ENCODE results near the gene NTSR1. TPM values are rescaled to one million over a fixed set of nuclear protein-coding genes. Genes with fewer than 3 reads are reported as not detected.

NTSR1 gene
- polyA plus RNA-seq, 1 donor from 2014 or later = 0.05 TPM

DNA sequence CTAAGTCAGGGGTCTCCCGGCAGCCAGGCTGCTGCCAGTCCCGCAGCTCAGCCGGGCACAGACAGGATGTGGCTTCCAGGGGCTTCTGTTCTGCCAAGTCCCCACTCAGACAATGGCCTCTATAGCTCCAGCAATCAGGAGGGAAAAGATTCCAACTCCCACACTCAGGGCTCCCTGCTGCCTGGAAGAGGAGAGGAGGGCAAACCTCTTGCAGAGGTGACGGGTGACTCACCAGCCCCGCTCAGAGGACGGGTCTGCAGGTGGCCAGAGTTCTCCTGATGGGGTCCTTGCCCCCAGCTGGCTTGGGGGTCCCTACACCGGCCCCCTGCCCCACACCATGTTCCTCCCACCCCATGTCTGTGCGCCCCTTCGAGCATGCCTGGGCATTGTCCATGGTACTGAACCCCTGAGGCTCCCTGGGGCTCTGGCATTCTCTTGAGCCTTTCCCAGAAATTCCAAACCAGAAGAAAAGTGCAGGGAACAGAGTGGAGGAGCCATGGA is 32.6 kb downstream of the NTSR1 start:
- H3K27me3 ChIP-seq (ENCODE audit: insufficient read depth, low read depth, low read length) = no peaks in the 10 kb centered on the region
- H3K4me2 ChIP-seq (ENCODE audit: low read length) = no peak overlapping the region
- no peaks in the 10 kb centered on the region for H3K79me2 ChIP-seq (replicated peaks; ENCODE audit: insufficient read depth, low read length)

DNA sequence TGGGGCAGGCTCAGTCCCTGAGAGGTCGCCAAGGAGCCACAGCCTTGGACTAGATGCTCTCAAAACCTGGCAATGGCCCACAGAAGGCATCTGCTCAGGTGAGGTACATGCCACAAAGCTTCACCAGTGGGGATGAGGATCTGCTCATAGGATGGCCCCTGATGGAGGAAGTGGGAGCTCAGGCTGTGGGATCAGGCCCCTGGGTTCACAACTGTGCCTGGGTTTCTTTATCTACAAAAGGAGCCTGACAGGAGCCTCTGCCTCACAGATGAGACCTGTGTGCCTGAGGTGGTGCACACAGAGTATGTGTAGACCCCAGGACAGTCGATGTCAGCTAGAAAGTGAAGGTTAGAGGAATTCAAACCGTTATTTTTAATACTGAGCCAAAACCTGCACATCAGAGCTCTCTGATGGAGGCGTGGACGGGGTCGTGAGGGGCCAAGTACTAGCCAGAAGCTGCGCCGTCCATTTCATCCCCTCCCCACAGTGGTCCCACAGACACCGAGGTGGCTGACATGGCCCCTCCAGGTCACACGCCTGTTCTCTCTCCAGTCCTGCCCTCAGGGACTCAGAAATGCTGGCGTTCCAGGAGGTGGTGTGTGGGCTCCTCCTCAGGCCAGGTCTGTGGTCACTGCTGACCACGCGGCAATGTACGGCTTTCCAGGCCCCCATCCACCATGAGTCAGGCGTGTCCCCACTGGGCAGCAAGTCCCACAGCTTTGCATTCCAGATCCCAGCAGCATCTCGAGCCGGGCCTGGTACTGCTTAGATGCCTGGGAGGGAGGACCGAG is 33.3 kb downstream of the NTSR1 start:
- Histone ChIP-seq H3K9ac (ENCODE audit: low read length) (no peak overlapping the region), H3K79me2 (replicated peaks; ENCODE audit: insufficient read depth, low read length) (no peaks in the 10 kb centered on the region), H3K36me3 (ENCODE audit: insufficient read depth, low read length) (no peaks in the 10 kb centered on the region), H3K27ac (ENCODE audit: low read length) (no peak overlapping the region), H4K20me1 (ENCODE audit: insufficient read depth) (no peaks in the 10 kb centered on the region), H3K4me3 (ENCODE audit: low read length) (no peak overlapping the region), H3K4me2 (ENCODE audit: low read length) (no peak overlapping the region), H3F3A (ENCODE audit: insufficient read depth, low read length, poor library complexity, severe bottlenecking) (no peaks in the 10 kb centered on the region), H3K9me2 (ENCODE audit: insufficient read depth, low read length) (no peaks in the 10 kb centered on the region), H2AFZ (ENCODE audit: low read depth, low read length) (no peak overlapping the region), H3K27me3 (ENCODE audit: insufficient read depth, low read depth, low read length) (no peaks in the 10 kb centered on the region), H3K9me3 (ENCODE audit: low read length) (no peaks in the 10 kb centered on the region)
- no peak for TF ChIP-seq SMC3 (conservative IDR thresholded peaks at IDR 0.05; ENCODE audit: poor library complexity)
- no peak for TF ChIP-seq RAD21 (conservative IDR thresholded peaks at IDR 0.05)
- TF ChIP-seq TAF1 (IDR thresholded peaks at IDR 0.05; ENCODE audit: low read depth) = no peak
- TF ChIP-seq EP300 (conservative IDR thresholded peaks at IDR 0.05; ENCODE audit: poor library complexity, severe bottlenecking) = no peak
- TF ChIP-seq REST (IDR thresholded peaks at IDR 0.05; ENCODE audit: borderline replicate concordance) = no peak
- TF ChIP-seq EZH2 (IDR thresholded peaks at IDR 0.05; ENCODE audit: borderline replicate concordance, insufficient read depth, low read length, poor library complexity, severe bottlenecking) = no peak
- no peak for TF ChIP-seq POLR2AphosphoS5 (IDR thresholded peaks at IDR 0.05)

More for the DNA sequence above, 32.6 kb downstream of the NTSR1 start:
- no peak for TF ChIP-seq SMC3 (conservative IDR thresholded peaks at IDR 0.05; ENCODE audit: poor library complexity)
- TF ChIP-seq POLR2AphosphoS5 (IDR thresholded peaks at IDR 0.05) = no peak
- TF ChIP-seq, protein P1, sequence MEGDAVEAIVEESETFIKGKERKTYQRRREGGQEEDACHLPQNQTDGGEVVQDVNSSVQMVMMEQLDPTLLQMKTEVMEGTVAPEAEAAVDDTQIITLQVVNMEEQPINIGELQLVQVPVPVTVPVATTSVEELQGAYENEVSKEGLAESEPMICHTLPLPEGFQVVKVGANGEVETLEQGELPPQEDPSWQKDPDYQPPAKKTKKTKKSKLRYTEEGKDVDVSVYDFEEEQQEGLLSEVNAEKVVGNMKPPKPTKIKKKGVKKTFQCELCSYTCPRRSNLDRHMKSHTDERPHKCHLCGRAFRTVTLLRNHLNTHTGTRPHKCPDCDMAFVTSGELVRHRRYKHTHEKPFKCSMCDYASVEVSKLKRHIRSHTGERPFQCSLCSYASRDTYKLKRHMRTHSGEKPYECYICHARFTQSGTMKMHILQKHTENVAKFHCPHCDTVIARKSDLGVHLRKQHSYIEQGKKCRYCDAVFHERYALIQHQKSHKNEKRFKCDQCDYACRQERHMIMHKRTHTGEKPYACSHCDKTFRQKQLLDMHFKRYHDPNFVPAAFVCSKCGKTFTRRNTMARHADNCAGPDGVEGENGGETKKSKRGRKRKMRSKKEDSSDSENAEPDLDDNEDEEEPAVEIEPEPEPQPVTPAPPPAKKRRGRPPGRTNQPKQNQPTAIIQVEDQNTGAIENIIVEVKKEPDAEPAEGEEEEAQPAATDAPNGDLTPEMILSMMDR (IDR thresholded peaks at IDR 0.05; ENCODE audit: poor library complexity, severe bottlenecking) = no peak
- TF ChIP-seq EZH2 (IDR thresholded peaks at IDR 0.05; ENCODE audit: borderline replicate concordance, insufficient read depth, low read length, poor library complexity, severe bottlenecking) = no peak
- no peak for TF ChIP-seq REST (IDR thresholded peaks at IDR 0.05; ENCODE audit: borderline replicate concordance)
- no peak for TF ChIP-seq EP300 (conservative IDR thresholded peaks at IDR 0.05; ENCODE audit: poor library complexity, severe bottlenecking)
- no peak for TF ChIP-seq TAF1 (IDR thresholded peaks at IDR 0.05; ENCODE audit: low read depth)
- no peak for TF ChIP-seq RAD21 (conservative IDR thresholded peaks at IDR 0.05)
- TF ChIP-seq MXI1 (conservative IDR thresholded peaks at IDR 0.05; ENCODE audit: poor library complexity, severe bottlenecking) = no peak
- H3K9ac ChIP-seq (ENCODE audit: low read length) = no peak overlapping the region
- no peaks in the 10 kb centered on the region for H3F3A ChIP-seq (ENCODE audit: insufficient read depth, low read length, poor library complexity, severe bottlenecking)
- H3K9me3 ChIP-seq (ENCODE audit: low read length) = no peaks in the 10 kb centered on the region
- H3K9me2 ChIP-seq (ENCODE audit: insufficient read depth, low read length) = no peaks in the 10 kb centered on the region
- H3K36me3 ChIP-seq (ENCODE audit: insufficient read depth, low read length) = no peaks in the 10 kb centered on the region
- no peaks in the 10 kb centered on the region for H4K20me1 ChIP-seq (ENCODE audit: insufficient read depth)
- H2AFZ ChIP-seq (ENCODE audit: low read depth, low read length) = no peak overlapping the region
- no peak overlapping the region for H3K4me3 ChIP-seq (ENCODE audit: low read length)
- no peak overlapping the region for H3K27ac ChIP-seq (ENCODE audit: low read length)

Data from neural cell (in vitro differentiated cells).